AG08395 (cell line): ENCODE results near the gene PTPN1.

Experiments
- DNase-seq: peaks from one replicate; pipeline ENCODE4 v3.0.0; 2012; ENCODE audit warnings: mixed read lengths, low spot score

Gene PTPN1

DNA sequence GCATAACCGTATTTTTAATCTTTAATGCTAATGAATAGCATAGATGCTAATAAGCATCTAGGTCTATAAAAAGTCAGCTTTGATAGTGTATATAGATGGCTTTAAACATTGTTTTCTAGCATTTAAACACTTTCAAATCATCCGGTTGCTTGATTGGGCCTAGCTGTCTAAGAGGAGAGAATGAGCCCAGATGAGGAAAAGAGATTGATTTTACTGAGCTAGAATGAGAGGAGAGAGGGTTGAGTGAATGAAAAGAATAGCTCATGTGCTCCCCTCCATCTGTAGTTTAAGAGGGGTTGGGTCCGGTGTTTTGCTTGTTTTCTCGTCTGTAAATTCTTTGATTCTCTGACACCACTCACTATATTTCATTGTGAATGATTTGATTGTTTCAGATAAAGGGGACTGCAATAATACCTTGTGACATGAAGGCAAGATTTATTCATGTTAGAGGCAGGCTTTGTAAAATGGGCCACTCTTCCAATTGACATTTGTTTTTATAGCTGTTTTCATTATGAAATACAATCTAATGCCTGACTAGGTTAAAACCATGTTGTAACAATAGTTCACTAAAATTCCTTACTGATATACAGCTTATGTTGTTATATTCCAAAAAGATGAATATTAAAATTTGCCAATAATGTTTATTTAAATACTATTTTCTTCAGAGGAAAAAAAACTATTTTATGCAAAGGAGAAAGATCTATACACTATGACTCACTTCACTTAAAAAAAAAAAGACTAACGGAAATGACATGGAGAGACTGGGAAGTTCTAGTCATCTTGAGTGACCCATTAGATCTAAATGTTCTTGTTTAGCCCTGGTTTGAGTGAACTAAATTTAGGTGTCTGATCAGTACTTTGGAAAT is 3.2 kb downstream of the PTPN1 start:
- no peak for DNase-seq

DNA sequence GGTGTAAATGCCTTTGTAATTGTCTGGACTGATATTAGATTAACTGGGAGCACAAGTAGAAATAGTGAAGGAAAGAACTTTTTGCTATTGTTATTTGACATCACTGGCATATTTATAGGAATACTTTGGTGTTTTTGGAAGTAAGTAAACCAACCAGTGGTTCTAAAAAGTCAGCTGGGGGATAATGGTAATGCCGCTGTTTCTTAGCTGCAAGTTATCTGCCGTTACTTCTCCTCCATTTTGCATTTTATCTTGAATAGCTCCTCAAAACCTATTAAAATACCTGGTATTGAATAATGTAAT is 3.8 kb downstream of the PTPN1 start:
- DNase-seq: no peak

DNA sequence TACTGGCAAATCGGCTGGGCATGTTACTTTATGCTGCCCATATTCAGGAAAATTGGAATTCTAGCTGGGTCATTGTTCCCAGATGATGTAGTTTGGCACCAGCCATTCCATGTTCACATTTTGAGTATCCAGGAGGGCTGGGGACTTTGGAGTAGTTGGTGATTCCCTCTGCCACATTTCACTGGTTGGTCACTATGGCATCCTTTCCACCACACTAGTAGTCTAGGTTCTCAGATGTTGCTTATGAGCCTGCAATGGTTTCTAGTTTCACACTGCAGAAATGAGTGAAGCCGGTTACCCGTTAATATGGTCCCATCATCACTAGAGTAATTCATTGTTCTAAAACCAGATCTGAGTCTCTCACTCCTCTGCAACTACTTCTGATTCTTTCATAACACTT is 4.6 kb downstream of the PTPN1 start:
- DNase-seq: no peak

GRCh38 chr20:50515471-50516106 is 5.4 kb downstream of the PTPN1 start:
- DNase-seq: no peak

DNA sequence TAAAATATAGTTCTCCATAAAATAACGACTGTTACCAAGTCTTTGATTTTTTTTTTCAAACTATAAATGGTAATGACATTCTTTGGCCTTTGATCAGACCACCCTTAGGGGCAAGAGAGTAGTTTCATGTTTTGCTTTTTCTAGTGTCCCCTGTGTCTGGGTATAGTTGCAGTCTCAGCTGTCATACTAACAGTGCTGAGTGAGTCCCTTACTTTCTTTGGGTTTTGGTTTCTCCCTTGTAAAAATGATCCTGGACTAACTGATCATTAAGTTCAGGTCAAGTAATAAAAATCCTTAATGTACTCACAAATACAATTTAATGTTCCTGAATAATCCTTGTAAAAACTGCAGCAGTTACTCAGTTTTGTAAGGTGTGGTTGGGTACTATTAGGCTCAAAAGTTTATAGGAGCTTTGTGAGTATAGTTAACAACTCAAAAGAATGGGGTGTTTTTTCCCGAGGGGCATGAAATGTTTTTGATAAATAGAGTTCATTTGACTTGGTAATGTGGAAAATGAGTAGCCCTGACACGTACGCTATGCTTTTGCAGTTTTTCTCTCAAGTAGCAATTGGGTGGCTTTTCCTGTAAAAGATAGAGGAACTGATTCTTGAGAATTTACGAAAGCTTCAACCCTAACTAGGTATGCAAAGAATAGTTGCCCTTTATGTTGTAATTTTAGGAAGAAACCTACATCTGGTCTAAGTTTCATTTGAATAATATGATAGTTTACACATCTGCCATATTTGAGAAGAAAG is 6.2 kb downstream of the PTPN1 start:
- DNase-seq: no peak

- DNase-seq: no peak
Measured at GRCh38 chr20:50516935-50517816, 7.0 kb downstream of the PTPN1 start.

GRCh38 chr20:50517817-50518154 is 7.6 kb downstream of the PTPN1 start:
- DNase-seq: no peak

- no peak for DNase-seq
Measured at GRCh38 chr20:50518270-50518721, 8.1 kb downstream of the PTPN1 start.

DNA sequence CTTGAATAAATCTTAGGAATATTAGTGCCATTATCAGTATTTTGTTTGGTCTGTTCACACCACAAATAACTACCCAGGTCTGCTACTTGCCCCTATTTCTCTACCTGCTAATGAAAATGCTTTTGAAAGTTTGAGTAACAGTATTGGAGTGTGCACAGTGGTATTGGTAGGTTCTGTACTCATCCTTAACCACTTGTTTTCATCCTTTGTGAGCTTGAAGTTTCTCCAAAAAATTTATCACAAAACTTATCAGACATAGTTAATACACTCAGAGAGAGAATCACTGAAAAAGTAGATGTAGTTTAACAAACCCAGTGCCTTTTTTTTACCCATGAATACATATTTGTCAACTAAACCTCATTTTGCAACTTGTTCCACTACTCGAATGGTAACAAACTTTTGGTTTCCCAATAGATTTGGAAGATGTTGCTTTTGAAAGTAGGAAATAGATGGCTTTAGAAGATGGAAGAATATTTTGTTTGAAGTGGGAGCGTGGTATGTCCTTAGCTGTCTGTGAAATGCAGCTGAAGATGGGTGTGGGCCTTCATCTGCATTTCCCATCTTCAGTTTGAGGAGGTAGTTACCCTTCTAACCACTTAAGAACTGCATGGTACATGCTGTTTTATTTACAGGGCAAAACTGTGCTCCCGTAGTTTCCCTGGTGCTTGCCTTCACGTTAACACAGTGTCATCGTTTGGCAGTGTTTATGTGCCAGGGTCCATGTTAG is 9.0 kb downstream of the PTPN1 start:
- no peak for DNase-seq

- DNase-seq: no peak
Measured at GRCh38 chr20:50520222-50520880, 10.2 kb downstream of the PTPN1 start.

DNA sequence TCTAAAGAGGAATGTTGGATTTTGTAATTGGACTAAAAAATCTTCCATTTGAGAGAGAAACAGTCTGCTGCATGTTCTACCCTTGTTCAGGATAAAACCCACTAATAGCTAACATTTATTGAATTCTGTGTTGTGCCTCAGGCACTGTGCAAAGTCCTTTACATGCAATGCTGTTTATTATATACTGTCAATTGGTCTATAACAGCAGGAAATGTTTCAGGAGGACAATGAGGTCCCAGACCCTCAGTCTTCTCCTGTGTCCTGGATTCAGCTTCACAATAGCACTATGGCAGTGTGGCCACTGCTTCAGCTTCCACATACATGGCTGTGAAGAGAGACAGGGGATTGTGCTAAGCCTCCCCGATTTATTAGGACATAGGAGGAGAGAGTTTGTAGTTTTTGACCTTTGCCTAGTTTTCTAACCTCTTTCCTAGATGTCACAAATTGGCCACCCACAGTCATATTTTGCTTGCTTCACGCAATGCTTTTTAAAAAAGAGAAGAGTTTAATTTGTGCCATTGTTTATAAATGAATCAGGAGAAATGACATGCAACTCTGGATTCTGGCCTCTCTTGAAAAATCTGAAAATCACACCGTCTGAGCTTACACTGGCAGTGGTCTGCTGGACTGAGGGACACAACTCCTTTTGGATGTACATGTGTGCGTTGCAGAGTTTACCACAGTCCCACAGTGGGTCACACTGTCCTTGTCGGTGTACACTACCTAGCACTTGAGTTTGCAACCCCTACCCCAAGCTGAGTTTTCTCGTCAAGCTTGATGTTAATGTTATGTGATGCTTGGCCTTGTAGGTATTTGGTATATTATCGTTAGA is 11.3 kb downstream of the PTPN1 start:
- no peak for DNase-seq

DNA sequence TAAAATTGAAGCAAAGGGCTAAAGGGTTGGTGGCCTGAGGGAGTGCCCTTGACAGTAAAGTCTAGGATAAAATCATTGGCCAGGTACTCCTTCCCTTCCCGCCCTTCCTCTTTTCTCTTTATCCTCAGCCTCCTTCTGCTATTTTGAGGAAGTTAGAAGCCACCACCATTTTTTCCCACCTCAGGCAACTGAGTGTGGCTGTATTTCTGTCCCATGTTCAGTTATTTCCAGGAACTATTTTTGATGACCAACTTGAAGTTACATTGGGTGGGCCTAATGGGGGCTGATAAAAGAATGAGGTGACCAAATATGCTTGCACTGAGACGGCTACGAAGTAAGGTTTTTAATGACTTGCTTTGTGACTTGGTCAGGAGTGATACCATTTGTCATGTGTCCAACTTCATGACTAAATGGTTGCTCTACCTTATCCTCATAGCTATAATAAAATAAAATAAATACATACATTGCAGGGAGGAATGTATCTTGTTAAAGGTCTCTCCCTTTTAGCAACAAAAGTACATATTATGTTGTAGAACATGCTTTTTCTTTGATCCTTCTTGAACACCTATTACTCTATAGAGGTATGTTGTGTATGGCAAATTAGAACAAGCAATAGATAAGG is 12.0 kb downstream of the PTPN1 start:
- no peak for DNase-seq

DNA sequence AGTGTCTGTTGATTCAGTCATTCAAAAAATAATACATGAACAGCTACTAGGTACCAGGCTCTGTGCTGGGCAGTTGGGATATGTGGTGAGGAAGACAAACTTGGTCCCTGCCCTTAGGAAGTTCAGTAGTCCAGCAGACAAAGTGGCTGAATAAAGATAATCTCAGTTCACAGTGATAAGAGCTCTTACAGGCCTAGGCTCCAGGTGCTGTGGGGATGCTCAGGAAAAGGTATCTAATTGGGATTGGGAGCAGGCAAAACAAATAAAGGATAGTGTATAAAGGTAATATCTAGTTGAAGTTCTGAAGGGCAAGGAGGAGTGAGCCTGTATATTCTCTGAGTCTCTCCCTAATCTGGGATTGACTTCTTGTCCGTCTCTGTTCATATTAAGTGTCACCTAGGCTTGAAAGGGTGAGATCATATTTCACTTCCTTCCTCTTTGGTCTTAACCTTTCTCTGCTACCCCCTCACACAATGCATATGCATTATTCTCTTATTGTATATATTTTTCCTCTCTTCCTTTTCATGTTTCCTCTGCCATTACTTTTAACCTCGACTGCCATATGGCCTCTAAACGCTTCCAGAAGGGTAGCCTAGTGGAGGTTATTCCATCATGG is 13.5 kb downstream of the PTPN1 start:
- DNase-seq: no peak

DNA sequence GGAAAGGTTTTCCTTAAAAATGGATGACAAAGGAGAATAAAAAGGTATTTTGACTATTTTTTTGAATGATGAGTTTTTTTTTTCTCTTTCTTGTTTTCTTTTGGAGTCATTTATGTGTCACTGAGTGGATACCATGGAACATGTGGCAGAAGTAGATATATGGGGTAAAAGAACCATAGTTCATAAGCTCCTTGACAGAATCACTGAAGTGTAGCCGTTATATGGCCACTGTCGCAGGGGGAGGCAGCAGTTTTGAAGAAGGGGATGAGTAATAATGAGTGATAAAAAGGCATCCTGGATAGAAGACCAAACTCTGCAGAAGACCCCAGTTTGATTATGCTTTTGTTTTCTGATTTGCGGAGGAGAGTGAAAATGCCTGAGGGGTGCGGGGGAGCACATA is 15.5 kb downstream of the PTPN1 start:
- no peak for DNase-seq

DNA sequence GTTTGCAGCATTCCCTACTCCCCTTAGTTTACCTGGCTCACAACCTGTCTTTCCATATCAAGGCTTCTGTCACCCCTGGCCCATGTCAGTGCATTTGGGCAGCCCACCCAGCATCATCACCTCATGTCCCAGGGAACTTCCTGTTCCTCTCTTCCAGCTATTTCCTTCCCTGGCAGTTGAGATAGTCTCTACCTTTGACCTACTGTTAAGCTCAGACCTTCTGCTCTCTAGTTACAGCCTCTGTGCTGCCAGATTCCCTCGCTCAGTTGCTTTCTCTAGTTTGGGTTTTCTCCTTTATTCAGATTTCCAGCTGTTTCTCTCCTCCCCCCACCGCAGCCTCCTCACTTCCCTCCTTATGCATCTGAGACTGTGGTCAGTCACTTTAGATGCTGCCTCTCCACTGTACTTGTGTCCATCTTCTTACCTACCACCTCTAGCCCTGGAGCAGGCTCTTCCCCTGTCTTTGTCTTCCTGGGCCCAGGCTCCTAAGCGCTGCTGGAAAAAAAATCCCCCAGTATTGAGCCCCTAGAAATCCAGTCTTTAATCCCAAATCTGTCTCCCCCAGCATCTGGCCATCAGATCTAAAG is 16.3 kb downstream of the PTPN1 start:
- DNase-seq: no peak

DNA sequence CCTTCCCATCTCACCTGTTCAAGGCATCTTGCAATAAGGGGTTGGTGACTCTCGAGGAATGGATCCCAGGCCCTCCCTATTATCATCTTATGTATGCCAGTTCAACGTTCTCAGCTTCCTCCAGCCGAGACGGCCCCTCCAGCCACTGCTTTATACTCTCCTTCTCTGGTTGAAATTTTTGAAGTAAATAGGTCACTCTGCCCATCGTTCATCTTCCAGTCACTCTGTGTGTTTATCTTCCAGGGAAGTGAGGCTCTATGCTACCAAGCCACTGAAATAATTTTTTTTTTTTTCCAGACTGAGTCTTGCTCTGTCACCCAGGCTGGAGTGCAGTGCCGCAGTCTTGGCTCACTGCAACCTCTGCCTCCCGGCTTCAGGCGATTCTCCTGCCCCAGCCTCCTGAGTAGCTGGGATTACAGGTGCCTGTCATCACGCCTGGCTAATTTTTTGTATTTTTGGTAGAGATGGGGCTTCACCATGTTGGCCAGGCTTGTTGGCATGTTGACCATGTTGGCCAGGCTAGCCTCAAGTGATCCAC is 17.0 kb downstream of the PTPN1 start:
- no peak for DNase-seq

- no peak for DNase-seq
Measured at GRCh38 chr20:50528129-50528528, 17.9 kb downstream of the PTPN1 start.

DNA sequence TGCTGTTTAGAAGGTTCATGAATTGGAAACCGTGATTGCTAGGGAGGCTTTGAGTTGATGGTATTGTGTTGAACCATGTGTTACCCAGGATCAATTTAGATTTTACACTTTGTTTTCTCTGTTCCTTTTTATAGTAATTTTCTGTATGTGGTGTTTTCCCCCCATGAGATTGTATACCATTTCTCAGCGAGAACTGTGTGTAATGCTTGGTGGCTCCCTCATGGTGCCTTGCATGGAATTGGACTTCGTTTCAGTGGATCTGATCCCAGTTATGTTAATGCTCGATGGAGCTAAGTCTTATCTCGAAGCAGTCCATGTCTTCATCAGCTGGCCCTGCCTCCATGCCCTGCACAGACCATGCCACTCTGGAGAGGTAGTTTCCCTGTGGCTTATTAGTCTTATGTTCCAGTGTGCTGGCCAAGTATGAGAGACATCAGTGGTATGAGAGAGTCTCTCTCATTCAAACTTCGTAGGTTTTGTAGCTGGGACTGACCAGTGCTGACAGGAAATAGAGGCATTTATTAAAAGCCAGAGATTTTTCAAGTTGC is 18.7 kb downstream of the PTPN1 start:
- DNase-seq: peak; percentile 33
